Measurements from ENCODE around the gene CLEC18A. TPM values are rescaled to one million over a fixed set of nuclear protein-coding genes. Genes with fewer than 3 reads are reported as not detected.

Gene CLEC18A
- total RNA-seq, 2 donors from 2014 or later: 0.47 TPM; not detected in 1

DNA sequence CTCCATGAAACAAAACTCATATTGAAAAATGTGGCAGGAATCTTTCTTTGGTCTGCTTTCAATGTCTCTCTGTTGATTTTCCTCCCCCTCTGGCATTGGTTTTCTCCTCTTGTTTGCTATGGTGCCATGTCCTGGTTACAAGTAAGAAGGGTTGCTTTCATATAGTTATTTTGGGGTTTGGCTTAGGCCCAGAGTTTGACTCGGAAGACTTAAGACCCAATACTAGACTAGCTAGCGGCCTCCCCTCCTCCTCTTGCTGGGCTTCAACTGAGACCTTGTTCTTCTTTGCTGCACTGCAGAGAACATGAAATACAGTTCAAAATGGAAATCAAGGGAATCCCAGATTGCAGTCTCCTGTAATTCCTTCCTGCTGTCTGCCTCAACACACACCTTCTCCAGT lies 30.0 kb upstream of the CLEC18A start:
- peaks cover 0 to 34% of the 10 kb centered on the region in 2 donors for H3K4me1 ChIP-seq
- no peaks in the 10 kb centered on the region for H3K36me3 ChIP-seq
- H3K9me3 ChIP-seq: no peaks in the 10 kb centered on the region
- H3K27ac ChIP-seq: no peak overlapping the region
- H3K27me3 ChIP-seq: no peaks in the 10 kb centered on the region
- H3K4me3 ChIP-seq: no peak overlapping the region
- TF ChIP-seq CTCF (IDR thresholded peaks at IDR 0.05): no peak
- no peak for DNase-seq (ENCODE audit: low spot score)

DNA sequence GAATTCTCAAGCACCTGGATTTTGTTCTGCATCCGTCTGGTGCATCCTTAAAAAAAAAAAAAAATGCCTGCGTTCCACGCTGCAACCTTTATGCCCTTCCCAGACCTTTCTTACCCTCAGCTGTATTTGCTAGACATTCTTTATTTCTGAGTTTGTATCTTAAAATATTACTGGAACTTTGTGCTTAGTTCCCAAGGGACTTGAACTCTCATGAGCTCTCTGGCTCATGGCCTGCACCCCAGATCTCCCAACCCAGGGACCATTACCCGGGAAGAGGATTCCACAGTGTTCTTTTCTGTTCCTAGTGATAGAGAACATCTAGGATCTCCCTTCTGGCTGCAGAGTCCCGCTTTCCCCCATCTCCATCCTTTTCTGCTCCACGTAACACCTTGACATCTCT lies 28.9 kb upstream of the CLEC18A start:
- H3K4me3 ChIP-seq: no peak overlapping the region
- H3K27me3 ChIP-seq: no peaks in the 10 kb centered on the region
- peaks cover 0 to 44% of the 10 kb centered on the region in 2 donors for H3K4me1 ChIP-seq
- TF ChIP-seq CTCF (IDR thresholded peaks at IDR 0.05): no peak
- no peaks in the 10 kb centered on the region for H3K36me3 ChIP-seq
- no peak for DNase-seq (ENCODE audit: low spot score)
- H3K27ac ChIP-seq: no peak overlapping the region
- no peaks in the 10 kb centered on the region for H3K9me3 ChIP-seq

DNA sequence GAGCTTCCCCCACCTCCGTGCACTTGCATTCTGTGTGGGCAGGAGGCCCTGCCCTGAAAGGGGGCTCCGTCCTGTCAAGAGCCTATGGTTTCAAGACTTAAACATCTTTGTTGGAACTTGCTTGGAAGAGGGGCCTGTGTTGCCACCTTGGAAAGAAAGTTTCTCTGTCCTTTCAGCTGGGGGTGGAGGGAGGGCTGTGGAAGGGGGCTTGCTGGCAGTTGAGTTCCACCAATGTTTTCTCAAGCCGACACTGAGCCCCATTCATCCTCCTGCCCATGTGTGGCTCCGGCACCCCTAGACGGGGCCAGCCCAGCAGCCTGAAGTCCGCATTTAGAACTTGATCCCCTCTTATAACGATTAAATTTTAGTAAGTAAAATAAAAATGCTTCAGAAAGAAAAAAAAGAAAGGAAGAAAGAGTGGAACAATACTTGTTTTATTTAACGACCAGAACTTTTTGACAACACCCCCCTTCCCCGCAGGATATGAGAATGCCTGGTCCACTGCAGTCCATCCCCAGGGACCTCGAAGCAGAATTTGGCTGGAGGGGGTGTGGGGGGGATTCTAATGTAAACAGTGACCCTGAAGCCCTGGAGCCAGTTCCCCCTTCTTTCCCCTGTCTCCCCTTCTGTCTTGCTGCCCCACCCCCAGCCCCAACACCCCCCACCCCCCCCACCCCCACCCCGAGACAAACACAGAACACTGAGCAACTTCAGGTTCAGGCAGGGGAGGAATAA lies 26.9 kb upstream of the CLEC18A start:
- peak overlapping the region in 1 of 2 donors; percentile 35 for H3K4me3 ChIP-seq
- no peak for TF ChIP-seq CTCF (IDR thresholded peaks at IDR 0.05)
- H3K4me1 ChIP-seq: peaks cover 0 to 62% of the 10 kb centered on the region in 2 donors
- H3K27ac ChIP-seq: peak overlapping the region; percentile 74 to 87
- H3K9me3 ChIP-seq: no peaks in the 10 kb centered on the region
- DNase-seq (ENCODE audit: low spot score): no peak
- no peaks in the 10 kb centered on the region for H3K36me3 ChIP-seq
- H3K27me3 ChIP-seq: no peaks in the 10 kb centered on the region

- Histone ChIP-seq H3K27ac (peak overlapping the region; percentile 74 to 87), H3K36me3 (no peaks in the 10 kb centered on the region), H3K9me3 (no peaks in the 10 kb centered on the region), H3K4me3 (peak overlapping the region; percentile 20 to 35), H3K4me1 (peaks cover 0 to 63% of the 10 kb centered on the region in 2 donors), H3K27me3 (no peaks in the 10 kb centered on the region)
- peak; percentile 84 for DNase-seq (ENCODE audit: low spot score)
- TF ChIP-seq CTCF (IDR thresholded peaks at IDR 0.05): no peak
These were observed 26.4 kb upstream of the CLEC18A start for GRCh38 chr16:69924777-69925191.

GRCh38 chr16:69925311-69925710 lies 25.8 kb upstream of the CLEC18A start:
- H3K4me1 ChIP-seq: peaks cover 0 to 67% of the 10 kb centered on the region in 2 donors
- no peaks in the 10 kb centered on the region for H3K36me3 ChIP-seq
- H3K27me3 ChIP-seq: no peaks in the 10 kb centered on the region
- TF ChIP-seq CTCF (IDR thresholded peaks at IDR 0.05): no peak
- H3K27ac ChIP-seq: peak overlapping the region; percentile 74 to 87
- no peaks in the 10 kb centered on the region for H3K9me3 ChIP-seq
- no peak for DNase-seq (ENCODE audit: low spot score)
- peak overlapping the region; percentile 20 to 35 for H3K4me3 ChIP-seq

DNA sequence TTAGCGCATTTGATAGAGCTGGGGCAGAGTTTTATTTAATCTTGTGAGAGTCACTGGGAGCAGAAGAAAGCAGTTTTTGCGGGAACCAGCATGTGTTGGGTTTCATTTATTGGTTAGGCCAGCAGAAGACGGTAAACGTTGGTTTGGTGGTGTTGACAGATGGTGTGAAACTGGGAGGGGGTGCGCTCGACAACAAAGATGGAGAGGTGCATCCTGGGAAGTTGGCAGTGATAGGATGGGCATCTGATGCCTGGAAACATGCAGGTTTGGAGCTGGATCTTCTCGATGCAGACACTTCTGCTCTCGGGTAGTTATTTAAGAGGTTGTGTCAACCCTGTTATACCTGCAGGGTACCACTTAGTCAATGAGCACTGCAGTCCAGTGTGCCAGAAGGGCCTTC lies 24.9 kb upstream of the CLEC18A start:
- no peak for TF ChIP-seq CTCF (IDR thresholded peaks at IDR 0.05)
- Histone ChIP-seq H3K4me3 (no peak overlapping the region), H3K27ac (peak overlapping the region; percentile 74 to 87), H3K36me3 (peaks cover 3% of the 10 kb centered on the region), H3K27me3 (no peaks in the 10 kb centered on the region), H3K9me3 (no peaks in the 10 kb centered on the region), H3K4me1 (peaks cover 0 to 59% of the 10 kb centered on the region in 2 donors)
- no peak for DNase-seq (ENCODE audit: low spot score)
